Testis (tissue), 2 donors: ENCODE measurements around the gene ITPKA.

Experiments used
- CTCF ChIP-seq, 3 experiments: fragments of 450-650 bp in 2 of 3; fragments of 200-600 bp in 1 of 3; sonication (generic) in 1 of 3; IDR thresholded peaks; one replicate each; pipeline ENCODE4 v1.5.1; 2016 to 2019; ENCODE audit warnings: antibody characterized with exemption in 3 of 3, mild to moderate bottlenecking in 2 of 3, moderate library complexity in 1 of 3
- POLR2A ChIP-seq: fragments of 450-650 bp; IDR thresholded peaks from one replicate; pipeline ENCODE4 v1.6.1; 2017; ENCODE audit warnings: antibody characterized with exemption, mild to moderate bottlenecking, moderate library complexity

GRCh38 chr15:41474436-41474835 lies 19.2 kb upstream of the ITPKA start:
- TF ChIP-seq CTCF (IDR thresholded peaks at IDR 0.05): no peak
- TF ChIP-seq POLR2A: no peak
